ENCODE measurements around the gene S100A2.
A peak's percentile ranks its signal among the peaks of the same experiment; 100 is the strongest.

The S100A2 gene

DNA sequence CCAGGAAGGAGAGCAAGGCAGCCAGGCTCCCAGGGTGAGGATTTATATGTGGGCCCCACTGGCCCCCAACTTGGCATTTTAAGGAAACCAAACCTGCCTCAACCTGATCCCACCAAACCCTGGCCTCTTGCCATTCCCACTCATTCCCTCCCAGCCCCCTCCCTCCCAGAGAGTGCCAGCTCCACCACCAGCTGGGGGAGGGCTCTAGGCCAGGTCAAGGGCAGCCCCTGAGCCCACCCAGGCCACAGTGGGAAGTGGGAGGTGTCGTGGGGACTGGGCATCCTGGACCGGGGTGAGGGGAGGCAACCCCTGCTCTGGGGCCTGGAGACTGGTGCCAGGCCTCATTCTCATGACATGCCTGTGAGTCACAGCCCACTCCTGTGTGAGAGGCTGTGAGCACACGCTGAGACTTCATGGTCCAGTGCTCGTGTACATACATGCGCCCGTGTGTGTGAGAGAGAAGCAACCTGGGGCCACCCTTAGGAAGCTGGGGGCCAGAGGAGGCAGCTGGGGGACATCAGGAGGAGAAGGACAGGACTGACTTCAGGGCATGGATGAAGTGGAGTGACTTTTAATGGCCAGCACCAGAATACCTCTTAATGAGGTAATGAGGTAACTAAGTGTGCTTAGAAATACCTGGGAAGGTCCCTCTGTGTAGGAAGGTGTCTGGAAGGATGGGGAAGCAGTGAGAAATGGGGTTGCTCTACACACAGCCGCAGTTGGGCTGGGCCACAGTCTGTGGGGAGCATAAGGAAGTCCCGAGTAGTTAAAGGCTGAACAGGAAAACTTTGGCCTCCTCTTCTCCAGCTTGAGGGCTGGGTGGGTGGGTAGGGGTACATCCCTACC lies at the start of gene S100A2:
Gene S100A2, minus strand, starts transcription at position 316 of the 846 bp plus-strand sequence. CDS start 1,967 bp downstream, outside the sequence.
- peak; percentile 99 for DNase-seq (ENCODE audit: low spot score)

- DNase-seq (ENCODE audit: low spot score): no peak
These were observed 49.8 kb upstream of the S100A2 start for GRCh38 chr1:153615406-153615805.

- no peak for DNase-seq (ENCODE audit: low spot score)
These were observed 49.3 kb upstream of the S100A2 start for GRCh38 chr1:153614906-153615305.

GRCh38 chr1:153614189-153614900 lies 48.7 kb upstream of the S100A2 start:
- no peak for DNase-seq (ENCODE audit: low spot score)

DNA sequence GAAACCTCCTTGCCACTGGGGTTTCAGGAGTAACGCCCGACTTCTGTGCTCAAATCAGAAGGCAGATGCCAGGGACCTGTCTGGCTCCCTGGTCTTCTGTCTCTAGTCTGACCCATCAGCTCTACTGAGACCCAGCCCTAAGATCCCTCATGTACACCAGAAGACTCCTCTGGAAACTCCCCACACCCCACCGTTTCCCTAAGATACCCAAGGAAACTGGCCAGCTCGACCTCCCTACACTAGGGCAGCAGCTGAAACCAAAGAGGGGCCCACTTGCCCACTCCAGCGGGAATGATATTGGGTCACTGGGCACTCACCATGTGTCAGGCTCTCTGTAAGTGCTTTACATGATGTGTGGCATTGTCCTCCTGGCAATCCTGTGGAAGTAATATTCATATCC lies 47.8 kb upstream of the S100A2 start:
- DNase-seq (ENCODE audit: low spot score): no peak

GRCh38 chr1:153612755-153613331 lies 47.2 kb upstream of the S100A2 start, which contains the start of gene S100A16:
S100A16 (minus strand) TSS chr1:153613137; CDS start chr1:153608151, 4,986 bp downstream.
- peak; percentile 92 for DNase-seq (ENCODE audit: low spot score)

DNA sequence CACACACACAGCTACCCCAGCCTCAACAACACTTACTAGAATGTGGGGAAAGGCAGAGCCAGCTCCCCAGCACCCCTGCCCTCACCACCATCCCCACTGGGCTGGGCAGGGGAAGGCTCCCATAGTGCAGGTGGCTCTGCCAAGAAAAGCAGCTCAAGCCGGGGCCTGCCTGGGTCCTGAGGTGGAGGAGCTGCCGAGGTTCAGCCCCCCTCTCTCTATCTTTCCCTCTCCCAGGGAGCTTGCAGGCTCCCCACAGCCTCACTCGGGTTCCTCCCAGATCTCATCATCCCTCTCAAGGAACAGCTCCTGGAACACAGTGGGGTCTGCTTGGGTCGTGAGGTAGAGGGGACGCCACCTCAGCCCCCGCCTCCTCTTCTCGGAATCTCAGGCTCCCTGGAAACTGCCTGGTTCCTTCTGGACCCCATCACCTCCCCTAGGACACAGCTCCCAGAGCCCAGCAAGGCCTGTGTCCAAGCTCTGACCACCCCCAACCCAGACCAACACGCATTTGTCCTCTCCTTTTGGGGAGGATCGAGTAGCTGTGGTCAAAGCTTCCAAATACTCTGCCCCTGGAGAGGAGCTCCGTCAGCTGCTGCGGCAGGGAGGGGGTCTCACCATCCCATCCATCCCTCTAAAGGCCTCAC lies 46.6 kb upstream of the S100A2 start:
- DNase-seq (ENCODE audit: low spot score): peak; percentile 18

- peak; percentile 39 for DNase-seq (ENCODE audit: low spot score)
These were observed 45.7 kb upstream of the S100A2 start for GRCh38 chr1:153611356-153611755.

- DNase-seq (ENCODE audit: low spot score): peak; percentile 62
These were observed 45.2 kb upstream of the S100A2 start for GRCh38 chr1:153610811-153611301.

DNA sequence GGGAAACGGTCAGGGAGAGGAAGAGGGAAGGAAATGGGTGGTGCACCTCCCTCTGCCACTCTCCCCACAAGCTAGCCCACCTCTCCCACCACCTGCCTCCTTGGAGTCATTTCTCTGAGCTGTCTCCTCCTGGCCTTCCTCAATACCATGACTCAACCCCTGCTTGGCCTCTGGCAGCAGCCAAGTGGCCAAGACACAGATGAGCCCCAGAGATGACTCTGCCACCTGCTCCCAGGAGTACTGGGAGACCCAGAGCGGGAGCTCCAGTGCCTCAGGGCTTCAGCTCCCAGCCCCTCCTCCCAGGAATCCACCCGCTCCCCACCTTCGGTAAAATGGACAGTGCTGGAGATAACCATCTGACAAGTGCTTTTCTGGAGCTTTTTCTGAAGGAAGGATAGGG lies 44.7 kb upstream of the S100A2 start:
- peak; percentile 84 for DNase-seq (ENCODE audit: low spot score)

- no peak for DNase-seq (ENCODE audit: low spot score)
These were observed 43.9 kb upstream of the S100A2 start for GRCh38 chr1:153609585-153609907.

- DNase-seq (ENCODE audit: low spot score): peak; percentile 97
These were observed 43.3 kb upstream of the S100A2 start for GRCh38 chr1:153608742-153609584.

- peak; percentile 47 for DNase-seq (ENCODE audit: low spot score)
These were observed 42.5 kb upstream of the S100A2 start for GRCh38 chr1:153608089-153608682.

GRCh38 chr1:153607381-153607780 lies 41.7 kb upstream of the S100A2 start:
- DNase-seq (ENCODE audit: low spot score): no peak

GRCh38 chr1:153606194-153606593 lies 40.5 kb upstream of the S100A2 start:
- DNase-seq (ENCODE audit: low spot score): no peak

GRCh38 chr1:153602749-153603148 lies 37.1 kb upstream of the S100A2 start:
- DNase-seq (ENCODE audit: low spot score): no peak

DNA sequence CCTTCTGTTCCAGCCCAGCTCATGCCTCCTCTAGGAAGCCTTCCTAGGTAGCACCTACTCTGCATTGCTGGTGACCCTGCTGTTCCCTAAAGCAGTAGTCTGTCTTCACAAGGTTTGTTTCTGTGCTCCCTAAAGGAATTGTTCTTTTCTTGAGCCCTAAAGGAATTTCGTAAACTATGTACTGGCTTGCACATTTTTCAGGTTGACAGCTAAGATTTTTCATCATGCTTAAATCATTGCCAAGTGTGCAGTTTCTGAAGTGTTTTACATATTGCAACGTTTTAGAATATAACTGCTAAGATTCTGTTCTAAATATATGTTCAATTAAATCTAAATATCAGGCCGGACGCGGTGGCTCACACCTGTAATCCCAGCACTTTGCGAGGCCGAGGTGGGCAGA lies 34.2 kb upstream of the S100A2 start:
- no peak for DNase-seq (ENCODE audit: low spot score)

DNA sequence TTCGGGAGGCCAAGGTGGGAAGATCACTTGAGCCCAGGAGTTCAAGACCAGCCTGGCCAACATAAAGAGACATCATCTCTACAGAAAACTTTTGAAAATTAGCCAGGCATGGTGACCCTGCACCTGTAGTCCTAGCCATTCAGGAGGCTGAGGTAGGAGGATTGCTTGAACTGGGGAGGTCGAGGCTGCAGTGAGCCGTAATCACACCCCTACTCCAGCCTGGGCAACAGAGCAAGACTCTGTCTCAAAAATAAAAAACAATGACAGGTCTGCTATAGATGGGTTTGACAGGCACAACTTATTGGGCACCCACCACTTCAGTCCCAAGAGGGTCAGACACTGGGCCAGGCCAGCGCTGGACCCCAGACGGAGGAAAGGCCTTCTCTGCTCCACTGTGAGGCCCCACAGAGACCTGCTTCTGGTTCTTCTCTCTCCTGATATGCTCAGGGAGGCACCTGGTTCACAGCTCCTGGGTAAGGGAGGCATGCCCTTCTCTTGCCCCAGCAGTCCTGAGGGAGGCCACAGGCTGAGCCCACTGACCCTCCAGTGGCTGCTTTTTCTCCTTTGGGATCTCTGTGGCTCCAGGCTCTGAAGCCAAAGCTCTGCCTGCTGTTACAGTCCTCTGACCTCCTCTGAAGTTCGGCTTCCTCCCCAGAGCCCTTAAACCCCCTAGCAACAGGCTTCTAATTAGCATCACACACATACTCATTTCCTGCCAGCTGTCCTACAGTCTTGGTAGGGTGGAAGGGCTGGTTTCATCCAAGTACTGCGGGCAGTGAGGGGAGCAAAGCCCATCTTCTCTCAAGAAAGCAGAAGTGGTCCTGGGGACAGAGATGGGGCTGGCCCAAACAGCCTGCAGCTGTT lies 32.9 kb upstream of the S100A2 start:
- DNase-seq (ENCODE audit: low spot score): peak; percentile 44

- peak; percentile 85 for DNase-seq (ENCODE audit: low spot score)
These were observed 31.6 kb upstream of the S100A2 start for GRCh38 chr1:153597206-153597605.

DNA sequence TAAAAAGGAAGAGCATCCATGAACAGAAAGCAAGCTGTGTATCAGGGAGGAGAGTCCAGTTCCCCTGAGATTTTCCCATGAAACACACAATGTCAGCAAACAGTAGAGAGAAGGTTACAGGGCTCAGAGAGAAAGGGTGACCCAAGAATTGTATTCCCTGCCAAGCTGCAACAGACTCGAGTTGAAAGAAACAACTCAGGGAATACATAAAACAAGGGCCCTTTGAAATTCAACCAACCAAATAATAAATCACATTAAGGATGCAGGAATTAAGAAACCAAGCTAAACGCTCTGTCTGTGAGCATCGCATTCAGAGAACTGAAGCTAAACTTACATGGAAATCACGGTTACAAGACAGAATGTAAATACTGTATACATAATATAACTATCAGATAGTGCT lies 27.1 kb upstream of the S100A2 start:
- DNase-seq (ENCODE audit: low spot score): no peak
